Measurements from ENCODE around the gene ZNF774.

The ZNF774 gene

GRCh38 chr15:90360746-90361145 lies 8.7 kb downstream of the ZNF774 start:
- Histone ChIP-seq H3K27me3 (ENCODE audit: insufficient read depth, poor library complexity, severe bottlenecking) (no peaks in the 10 kb centered on the region), H3K27ac (replicated peaks) (no peak overlapping the region), H3K4me3 (replicated peaks; ENCODE audit: insufficient read depth, low read length) (no peak overlapping the region)
- DNase-seq (ENCODE audit: low read depth in 1 of 2, low spot score in 1 of 2) = no peak
- TF ChIP-seq REST (IDR thresholded peaks at IDR 0.05; ENCODE audit: insufficient replicate concordance, low read depth) (no peak), POLR2AphosphoS5 (IDR thresholded peaks at IDR 0.05; ENCODE audit: low read depth) (no peak), CTCF (IDR thresholded peaks at IDR 0.05; ENCODE audit: insufficient read depth, low read length) (no peak), SPI1 (IDR thresholded peaks at IDR 0.05; ENCODE audit: borderline replicate concordance, low read depth) (no peak), GABPA (IDR thresholded peaks at IDR 0.05; ENCODE audit: low read depth) (no peak)

GRCh38 chr15:90362936-90363212 lies 10.8 kb downstream of the ZNF774 start:
- no peak overlapping the region for H3K27ac ChIP-seq (replicated peaks)
- no peak for DNase-seq (ENCODE audit: low read depth in 1 of 2, low spot score in 1 of 2)
- TF ChIP-seq SPI1 (IDR thresholded peaks at IDR 0.05; ENCODE audit: borderline replicate concordance, low read depth) (no peak), POLR2AphosphoS5 (IDR thresholded peaks at IDR 0.05; ENCODE audit: low read depth) (no peak), REST (IDR thresholded peaks at IDR 0.05; ENCODE audit: insufficient replicate concordance, low read depth) (no peak), GABPA (IDR thresholded peaks at IDR 0.05; ENCODE audit: low read depth) (no peak), CTCF (IDR thresholded peaks at IDR 0.05; ENCODE audit: insufficient read depth, low read length) (no peak)
- no peak overlapping the region for H3K4me3 ChIP-seq (replicated peaks; ENCODE audit: insufficient read depth, low read length)
- H3K27me3 ChIP-seq (ENCODE audit: insufficient read depth, poor library complexity, severe bottlenecking) = no peaks in the 10 kb centered on the region

- Histone ChIP-seq H3K4me3 (replicated peaks; ENCODE audit: insufficient read depth, low read length) (no peak overlapping the region), H3K27me3 (ENCODE audit: insufficient read depth, poor library complexity, severe bottlenecking) (no peaks in the 10 kb centered on the region), H3K27ac (replicated peaks) (no peak overlapping the region)
- no peak for DNase-seq (ENCODE audit: low read depth in 1 of 2, low spot score in 1 of 2)
- TF ChIP-seq GABPA (IDR thresholded peaks at IDR 0.05; ENCODE audit: low read depth) = no peak
- TF ChIP-seq POLR2AphosphoS5 (IDR thresholded peaks at IDR 0.05; ENCODE audit: low read depth) = no peak
- TF ChIP-seq REST (IDR thresholded peaks at IDR 0.05; ENCODE audit: insufficient replicate concordance, low read depth) = no peak
- TF ChIP-seq SPI1 (IDR thresholded peaks at IDR 0.05; ENCODE audit: borderline replicate concordance, low read depth) = no peak
- no peak for TF ChIP-seq CTCF (IDR thresholded peaks at IDR 0.05; ENCODE audit: insufficient read depth, low read length)
These were observed 12.2 kb downstream of the ZNF774 start for GRCh38 chr15:90364251-90364650.

Data from HL-60 (cell line).